Measurements from ENCODE around the gene ZMIZ1. TPM values are rescaled to one million over a fixed set of nuclear protein-coding genes. Genes with fewer than 3 reads are reported as not detected.

The ZMIZ1 gene, protein sequence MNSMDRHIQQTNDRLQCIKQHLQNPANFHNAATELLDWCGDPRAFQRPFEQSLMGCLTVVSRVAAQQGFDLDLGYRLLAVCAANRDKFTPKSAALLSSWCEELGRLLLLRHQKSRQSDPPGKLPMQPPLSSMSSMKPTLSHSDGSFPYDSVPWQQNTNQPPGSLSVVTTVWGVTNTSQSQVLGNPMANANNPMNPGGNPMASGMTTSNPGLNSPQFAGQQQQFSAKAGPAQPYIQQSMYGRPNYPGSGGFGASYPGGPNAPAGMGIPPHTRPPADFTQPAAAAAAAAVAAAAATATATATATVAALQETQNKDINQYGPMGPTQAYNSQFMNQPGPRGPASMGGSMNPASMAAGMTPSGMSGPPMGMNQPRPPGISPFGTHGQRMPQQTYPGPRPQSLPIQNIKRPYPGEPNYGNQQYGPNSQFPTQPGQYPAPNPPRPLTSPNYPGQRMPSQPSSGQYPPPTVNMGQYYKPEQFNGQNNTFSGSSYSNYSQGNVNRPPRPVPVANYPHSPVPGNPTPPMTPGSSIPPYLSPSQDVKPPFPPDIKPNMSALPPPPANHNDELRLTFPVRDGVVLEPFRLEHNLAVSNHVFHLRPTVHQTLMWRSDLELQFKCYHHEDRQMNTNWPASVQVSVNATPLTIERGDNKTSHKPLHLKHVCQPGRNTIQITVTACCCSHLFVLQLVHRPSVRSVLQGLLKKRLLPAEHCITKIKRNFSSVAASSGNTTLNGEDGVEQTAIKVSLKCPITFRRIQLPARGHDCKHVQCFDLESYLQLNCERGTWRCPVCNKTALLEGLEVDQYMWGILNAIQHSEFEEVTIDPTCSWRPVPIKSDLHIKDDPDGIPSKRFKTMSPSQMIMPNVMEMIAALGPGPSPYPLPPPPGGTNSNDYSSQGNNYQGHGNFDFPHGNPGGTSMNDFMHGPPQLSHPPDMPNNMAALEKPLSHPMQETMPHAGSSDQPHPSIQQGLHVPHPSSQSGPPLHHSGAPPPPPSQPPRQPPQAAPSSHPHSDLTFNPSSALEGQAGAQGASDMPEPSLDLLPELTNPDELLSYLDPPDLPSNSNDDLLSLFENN
- 88.2 TPM for polyA plus RNA-seq (2013)

- H3K4me1 ChIP-seq (ENCODE audit: control extremely low read depth in 1 of 4, control insufficient read depth in 4 of 4, insufficient read depth in 4 of 4, low read length in 3 of 4), result peaks cover 4 to 72% (median 50%) of the 10 kb centered on the region in 4 experiments
- peaks cover 0 to 7% (median 0%) of the 10 kb centered on the region in 4 experiments for H3K36me3 ChIP-seq (ENCODE audit: control insufficient read depth in 4 of 4, insufficient read depth in 4 of 4, low read length in 3 of 4)
- ChIA-PET CTCF (interaction anchor here (0.6 to 1.7 kb wide), 6 partner anchors 23 to 81 kb away, joined by 3 to 5 read pairs (median 4); no protein-coding TSS in a partner anchor), POLR2A (interaction anchor here (0.6 to 2.3 kb wide), 3 partner anchors 25 to 127 kb away, joined by 3 to 8 read pairs (median 3); no protein-coding TSS in a partner anchor)
- H3K9me3 ChIP-seq (ENCODE audit: control extremely low read depth in 1 of 5, control insufficient read depth in 4 of 5, insufficient read depth in 2 of 5, low read depth in 1 of 5, low read length in 4 of 5), result no peaks in the 10 kb centered on the region
- peak within 1 kb of the TSS; percentile 77 to 99 (median 94) for H3K4me3 ChIP-seq (ENCODE audit: control insufficient read depth in 1 of 7, extremely low read depth in 1 of 7, insufficient read depth in 4 of 7, low read depth in 2 of 7, low read length in 6 of 7)
- H3K27me3 ChIP-seq (replicated peaks in 2 of 5; ENCODE audit: control insufficient read depth in 4 of 5, insufficient read depth in 5 of 5, low read length in 4 of 5), result no peaks in the 10 kb centered on the region
- peak within 1 kb of the TSS; percentile 85 to 90 for H3K27ac ChIP-seq (ENCODE audit: insufficient read depth in 1 of 2, low read depth in 1 of 2, low read length in 2 of 2, poor library complexity in 1 of 2, severe bottlenecking in 2 of 2)
- under 1% methylated on average over 67 of the region's 92 CpGs for WGBS (ENCODE audit: insufficient coverage)
- peak; percentile 83 to 93 (median 91) for DNase-seq
Observed at GRCh38 chr10:79068562-79069324, at the start of gene ZMIZ1. Gene ZMIZ1 (plus strand): TSS chr10:79068966. CDS start chr10:79201633, 132,667 bp downstream.

DNA sequence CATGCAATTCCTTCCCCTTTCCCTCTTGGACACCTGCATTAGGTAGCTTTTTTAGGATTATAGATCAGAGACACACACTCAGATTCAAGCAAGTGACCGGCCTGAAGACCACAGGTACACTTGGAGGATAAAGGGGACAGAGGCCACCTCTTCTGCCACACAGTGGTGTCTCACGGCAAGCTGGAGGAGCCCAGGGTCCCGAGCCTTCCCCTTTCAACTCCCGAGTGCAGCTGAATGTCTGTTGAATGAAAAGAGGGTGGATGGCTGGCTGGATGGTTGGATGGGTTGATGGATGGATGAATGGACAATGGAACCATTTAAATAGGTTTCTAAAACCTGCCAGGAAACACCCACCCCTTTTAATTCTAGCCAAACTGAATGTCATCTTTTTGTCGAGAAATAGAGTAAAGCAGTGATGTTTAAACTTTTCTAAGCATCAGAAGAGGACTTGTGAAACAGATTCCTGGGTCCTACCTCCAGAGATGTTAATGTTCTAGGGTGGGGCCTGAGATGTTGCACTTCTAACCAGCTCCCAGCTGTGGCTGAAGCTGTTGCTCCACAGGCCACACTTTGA lies 49.2 kb upstream of the ZMIZ1 start:
- no peak for DNase-seq
- no peaks in the 10 kb centered on the region for H3K27me3 ChIP-seq (replicated peaks in 2 of 5; ENCODE audit: control insufficient read depth in 4 of 5, insufficient read depth in 5 of 5, low read length in 4 of 5)
- H3K36me3 ChIP-seq (ENCODE audit: control insufficient read depth in 4 of 4, insufficient read depth in 4 of 4, low read length in 3 of 4), result no peaks in the 10 kb centered on the region
- WGBS (ENCODE audit: insufficient coverage), result 94% methylated on average over 3 of the region's 5 CpGs
- H3K27ac ChIP-seq (ENCODE audit: insufficient read depth in 1 of 2, low read depth in 1 of 2, low read length in 2 of 2, poor library complexity in 1 of 2, severe bottlenecking in 2 of 2), result no peak overlapping the region
- H3K9me3 ChIP-seq (ENCODE audit: control extremely low read depth in 1 of 5, control insufficient read depth in 4 of 5, insufficient read depth in 2 of 5, low read depth in 1 of 5, low read length in 4 of 5), result peaks cover 0 to 5% (median 0%) of the 10 kb centered on the region in 5 experiments
- no peak overlapping the region for H3K4me3 ChIP-seq (ENCODE audit: control insufficient read depth in 1 of 7, extremely low read depth in 1 of 7, insufficient read depth in 4 of 7, low read depth in 2 of 7, low read length in 6 of 7)
- ChIA-PET POLR2A (no interaction called here), CTCF (no interaction called here)
- no peaks in the 10 kb centered on the region for H3K4me1 ChIP-seq (ENCODE audit: control extremely low read depth in 1 of 4, control insufficient read depth in 4 of 4, insufficient read depth in 4 of 4, low read length in 3 of 4)

DNA sequence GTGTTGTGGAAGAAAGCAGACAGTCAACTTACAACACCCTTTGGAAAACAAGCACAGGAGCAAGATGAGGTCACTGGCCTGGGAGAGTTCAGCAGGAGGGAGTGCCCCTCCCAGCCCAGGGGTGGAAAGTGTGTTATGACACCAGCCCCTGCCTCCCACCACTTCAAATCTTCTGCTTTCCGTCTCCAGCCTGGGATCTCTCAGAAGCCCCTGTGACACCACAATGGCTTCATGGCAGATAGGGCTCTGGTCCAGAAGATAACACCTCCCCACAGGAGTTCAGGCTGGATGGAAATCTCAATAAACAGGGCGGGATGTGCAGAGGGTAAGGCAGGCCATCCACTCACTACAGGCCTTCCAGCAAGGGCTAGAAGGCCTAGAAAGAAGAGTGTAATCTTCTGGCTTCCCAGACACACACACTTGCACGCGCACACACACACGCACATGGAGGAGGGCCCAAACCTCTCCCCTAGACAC lies 48.7 kb upstream of the ZMIZ1 start:
- H3K4me1 ChIP-seq (ENCODE audit: control extremely low read depth in 1 of 4, control insufficient read depth in 4 of 4, insufficient read depth in 4 of 4, low read length in 3 of 4), result peaks cover 0 to 3% (median under 1%) of the 10 kb centered on the region in 4 experiments
- POLR2A ChIA-PET, result no interaction called here
- no peaks in the 10 kb centered on the region for H3K27me3 ChIP-seq (replicated peaks in 2 of 5; ENCODE audit: control insufficient read depth in 4 of 5, insufficient read depth in 5 of 5, low read length in 4 of 5)
- H3K36me3 ChIP-seq (ENCODE audit: control insufficient read depth in 4 of 4, insufficient read depth in 4 of 4, low read length in 3 of 4), result no peaks in the 10 kb centered on the region
- no peak overlapping the region for H3K4me3 ChIP-seq (ENCODE audit: control insufficient read depth in 1 of 7, extremely low read depth in 1 of 7, insufficient read depth in 4 of 7, low read depth in 2 of 7, low read length in 6 of 7)
- peak in 1 of 3 donors; percentile 23 for DNase-seq
- no peak overlapping the region for H3K27ac ChIP-seq (ENCODE audit: insufficient read depth in 1 of 2, low read depth in 1 of 2, low read length in 2 of 2, poor library complexity in 1 of 2, severe bottlenecking in 2 of 2)
- peaks cover 0 to 5% (median 0%) of the 10 kb centered on the region in 5 experiments for H3K9me3 ChIP-seq (ENCODE audit: control extremely low read depth in 1 of 5, control insufficient read depth in 4 of 5, insufficient read depth in 2 of 5, low read depth in 1 of 5, low read length in 4 of 5)
- CTCF ChIA-PET, result no interaction called here
- WGBS (ENCODE audit: insufficient coverage), result 100% methylated on average over 3 of the region's 5 CpGs

GRCh38 chr10:79020605-79021004 lies 48.2 kb upstream of the ZMIZ1 start:
- Histone ChIP-seq H3K9me3 (ENCODE audit: control extremely low read depth in 1 of 5, control insufficient read depth in 4 of 5, insufficient read depth in 2 of 5, low read depth in 1 of 5, low read length in 4 of 5) (peaks cover 0 to 5% (median 0%) of the 10 kb centered on the region in 5 experiments), H3K4me3 (ENCODE audit: control insufficient read depth in 1 of 7, extremely low read depth in 1 of 7, insufficient read depth in 4 of 7, low read depth in 2 of 7, low read length in 6 of 7) (no peak overlapping the region), H3K36me3 (ENCODE audit: control insufficient read depth in 4 of 4, insufficient read depth in 4 of 4, low read length in 3 of 4) (no peaks in the 10 kb centered on the region), H3K4me1 (ENCODE audit: control extremely low read depth in 1 of 4, control insufficient read depth in 4 of 4, insufficient read depth in 4 of 4, low read length in 3 of 4) (peaks cover 0 to 7% (median 1%) of the 10 kb centered on the region in 4 experiments), H3K27me3 (replicated peaks in 2 of 5; ENCODE audit: control insufficient read depth in 4 of 5, insufficient read depth in 5 of 5, low read length in 4 of 5) (no peaks in the 10 kb centered on the region), H3K27ac (ENCODE audit: insufficient read depth in 1 of 2, low read depth in 1 of 2, low read length in 2 of 2, poor library complexity in 1 of 2, severe bottlenecking in 2 of 2) (no peak overlapping the region)
- WGBS (ENCODE audit: insufficient coverage), result 96% methylated on average over 5 of the region's 6 CpGs
- POLR2A ChIA-PET, result no interaction called here
- no peak for DNase-seq
- CTCF ChIA-PET, result no interaction called here

DNA sequence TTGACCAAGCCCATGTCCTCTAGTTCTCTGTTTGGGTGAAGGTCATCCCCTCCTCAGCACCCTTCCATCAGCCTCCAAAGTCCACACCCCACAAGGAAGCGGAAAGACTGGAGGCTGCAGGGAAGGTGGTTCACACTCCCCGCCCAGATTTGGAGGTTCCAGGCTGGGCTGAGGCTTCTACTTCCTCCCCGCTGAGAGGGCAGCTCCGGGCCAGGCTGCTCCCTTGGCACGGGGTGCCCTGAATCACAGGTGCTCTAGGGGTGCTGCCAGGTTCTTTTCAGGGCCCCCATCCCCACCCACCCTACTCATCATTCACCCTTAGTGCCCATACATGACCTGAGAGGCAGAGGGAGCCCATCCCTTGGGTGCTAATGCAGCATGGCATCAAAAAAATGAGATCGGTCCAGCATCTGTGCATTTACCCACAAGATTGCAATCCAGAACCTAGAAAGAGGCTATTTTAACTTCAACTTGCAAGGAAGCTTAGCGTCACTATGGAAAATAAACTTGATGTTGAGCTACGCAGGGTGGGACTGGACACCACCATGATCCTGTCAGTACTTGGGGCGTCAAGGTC lies 47.3 kb upstream of the ZMIZ1 start:
- Histone ChIP-seq H3K27ac (ENCODE audit: insufficient read depth in 1 of 2, low read depth in 1 of 2, low read length in 2 of 2, poor library complexity in 1 of 2, severe bottlenecking in 2 of 2) (no peak overlapping the region), H3K4me3 (ENCODE audit: control insufficient read depth in 1 of 7, extremely low read depth in 1 of 7, insufficient read depth in 4 of 7, low read depth in 2 of 7, low read length in 6 of 7) (no peak overlapping the region), H3K27me3 (replicated peaks in 2 of 5; ENCODE audit: control insufficient read depth in 4 of 5, insufficient read depth in 5 of 5, low read length in 4 of 5) (no peaks in the 10 kb centered on the region), H3K36me3 (ENCODE audit: control insufficient read depth in 4 of 4, insufficient read depth in 4 of 4, low read length in 3 of 4) (no peaks in the 10 kb centered on the region), H3K9me3 (ENCODE audit: control extremely low read depth in 1 of 5, control insufficient read depth in 4 of 5, insufficient read depth in 2 of 5, low read depth in 1 of 5, low read length in 4 of 5) (peaks cover 0 to 5% (median 0%) of the 10 kb centered on the region in 5 experiments), H3K4me1 (ENCODE audit: control extremely low read depth in 1 of 4, control insufficient read depth in 4 of 4, insufficient read depth in 4 of 4, low read length in 3 of 4) (peaks cover 0 to 7% (median 1%) of the 10 kb centered on the region in 4 experiments)
- POLR2A ChIA-PET, result interaction anchor here (0.6 kb wide), 1 partner anchor 19 kb away, joined by 3 read pairs; no protein-coding TSS in a partner anchor
- CTCF ChIA-PET, result interaction anchor here (1.2 to 1.9 kb wide), 3 partner anchors 8 to 31 kb away, joined by 3 to 4 read pairs (median 3); no protein-coding TSS in a partner anchor
- WGBS (ENCODE audit: insufficient coverage), result 95% methylated on average over 6 of the region's 9 CpGs
- DNase-seq, result no peak

Measured in common myeloid progenitor, CD34-positive (primary cell).